Germinal center (tissue), 1 donor: ENCODE results near the gene ZNF593.

Experiments used
- DNase-seq: peaks from one replicate; pipeline ENCODE4 v3.0.0; 2012; ENCODE audit warnings: mixed read lengths, low spot score

Gene ZNF593

GRCh38 chr1:26169198-26169554 lies 532 bp upstream of the ZNF593 start:
- no peak for DNase-seq

GRCh38 chr1:26170472-26170821 lies 739 bp downstream of the ZNF593 start:
- no peak for DNase-seq

DNA sequence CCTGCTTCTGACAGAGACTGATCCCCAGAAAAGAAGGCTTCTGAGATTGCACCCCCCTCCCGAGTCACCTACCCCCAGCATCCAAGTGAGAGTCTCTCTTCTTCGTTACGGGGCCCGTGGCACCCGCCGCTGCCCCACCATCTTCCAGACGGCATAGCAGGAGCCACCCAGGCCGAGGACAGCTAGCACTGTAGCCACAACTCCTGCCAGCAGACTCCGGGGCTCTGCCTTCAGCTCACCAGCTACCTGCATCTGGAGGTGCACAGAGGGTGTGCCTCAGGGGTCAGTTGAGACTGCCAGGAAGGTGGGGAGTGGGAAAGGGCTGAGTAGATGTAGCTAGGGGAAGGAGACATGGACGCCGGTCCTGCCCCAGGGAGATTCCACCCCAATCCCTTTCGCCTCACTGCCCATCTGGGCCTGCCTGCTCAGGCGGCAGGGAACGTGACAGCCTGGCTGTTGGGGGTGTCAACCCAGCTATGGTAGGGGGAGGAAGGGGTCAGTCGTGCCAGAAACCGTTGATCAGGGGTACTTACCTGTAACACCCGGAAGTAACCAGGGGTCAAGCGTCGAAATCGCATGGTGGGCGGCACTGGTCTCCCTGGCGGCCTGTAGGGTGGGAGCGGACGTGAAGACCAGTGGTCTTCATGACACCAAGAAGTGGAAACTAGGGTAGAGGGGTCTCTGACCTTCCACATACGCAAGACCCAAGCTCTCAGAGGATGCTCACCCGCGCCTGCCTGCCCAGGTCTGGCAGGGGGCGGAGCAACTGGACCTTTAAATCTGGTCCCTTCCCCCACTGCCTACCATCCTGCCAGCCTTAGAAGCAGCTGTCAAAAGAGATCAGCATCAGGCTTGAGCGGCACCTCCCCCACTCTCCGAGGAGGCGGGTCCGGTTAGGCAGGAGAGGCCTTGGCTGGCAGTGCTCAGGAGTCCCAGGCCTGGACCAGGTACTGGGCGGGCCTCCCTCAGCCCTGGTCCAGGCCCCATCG lies 1.7 kb downstream of the ZNF593 start, which contains the start of gene ZNF593OS:
TSS of gene ZNF593OS (minus strand) at position 749 of the 989 bp plus-strand sequence. CDS start at position 578, 171 bp downstream.
- DNase-seq: no peak

GRCh38 chr1:26175346-26175745 lies 5.6 kb downstream of the ZNF593 start:
- no peak for DNase-seq

DNA sequence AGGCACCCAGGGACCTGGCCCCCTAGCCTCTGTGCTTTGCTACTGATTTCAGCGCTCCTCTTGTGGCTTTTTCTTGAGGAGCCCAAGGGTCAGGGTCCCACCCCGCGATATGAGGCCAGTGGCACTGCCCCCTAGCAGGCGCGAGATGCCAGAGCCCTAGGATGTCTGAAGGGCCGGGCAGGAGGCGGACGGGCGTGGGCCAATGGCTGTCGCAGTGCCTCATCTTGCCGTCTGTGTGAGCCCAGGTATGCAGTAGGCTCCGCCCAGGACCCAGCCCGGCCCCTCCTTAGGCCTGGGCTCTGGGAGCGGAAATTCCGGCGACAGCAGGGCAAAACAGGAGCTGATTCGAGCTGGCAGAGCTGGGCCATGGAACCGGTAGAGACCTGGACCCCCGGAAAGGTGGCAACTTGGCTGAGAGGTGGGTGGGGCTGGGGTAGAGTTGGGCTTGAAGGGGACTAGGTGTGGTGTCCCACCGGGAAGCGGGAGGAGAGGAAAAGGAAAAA lies 7.5 kb downstream of the ZNF593 start, which contains the start of gene CNKSR1:
TSS of gene CNKSR1 (plus strand) at position 310 of the 503 bp plus-strand sequence. CDS start at position 367, 57 bp downstream.
- DNase-seq: no peak

- DNase-seq: no peak
These were observed 10.3 kb downstream of the ZNF593 start for GRCh38 chr1:26180010-26180506.

DNA sequence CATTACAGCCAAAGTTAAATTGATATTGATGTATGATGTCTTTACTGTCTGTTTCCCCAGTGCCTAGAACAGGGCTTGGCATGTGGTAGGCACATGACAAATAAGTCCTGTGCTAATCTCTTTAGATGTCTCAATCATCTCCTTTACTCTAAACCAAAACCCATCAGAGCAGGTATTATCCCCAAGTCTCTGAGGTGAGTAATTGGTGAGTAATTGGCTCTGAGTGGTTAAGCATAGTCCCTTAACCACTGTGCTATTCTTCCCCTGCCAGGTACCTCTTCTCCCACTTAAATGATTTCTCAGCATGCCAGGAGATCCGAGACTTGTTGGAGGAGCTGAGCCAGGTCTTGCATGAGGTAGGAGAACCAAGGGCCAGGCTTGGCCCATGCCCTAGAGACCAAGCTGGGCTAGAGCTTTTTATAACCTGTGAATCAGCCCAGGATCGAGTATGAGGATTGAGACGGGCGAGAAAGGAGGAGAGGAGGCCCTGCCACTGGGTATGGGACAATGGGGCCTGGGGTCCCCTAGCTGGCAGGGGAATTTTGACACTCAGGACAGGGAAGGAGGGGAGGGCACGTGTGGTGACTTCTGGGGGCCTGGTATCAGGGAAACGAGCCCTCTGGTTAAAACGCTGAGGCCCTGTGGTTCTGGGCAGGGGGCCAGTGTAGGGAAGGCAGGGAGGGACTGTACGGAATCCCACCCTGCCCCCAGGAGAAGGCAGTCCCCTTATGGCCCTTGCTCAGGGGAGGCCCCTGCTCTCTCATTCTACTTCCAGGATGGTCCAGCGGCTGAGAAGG lies 12.1 kb downstream of the ZNF593 start:
- no peak for DNase-seq

DNA sequence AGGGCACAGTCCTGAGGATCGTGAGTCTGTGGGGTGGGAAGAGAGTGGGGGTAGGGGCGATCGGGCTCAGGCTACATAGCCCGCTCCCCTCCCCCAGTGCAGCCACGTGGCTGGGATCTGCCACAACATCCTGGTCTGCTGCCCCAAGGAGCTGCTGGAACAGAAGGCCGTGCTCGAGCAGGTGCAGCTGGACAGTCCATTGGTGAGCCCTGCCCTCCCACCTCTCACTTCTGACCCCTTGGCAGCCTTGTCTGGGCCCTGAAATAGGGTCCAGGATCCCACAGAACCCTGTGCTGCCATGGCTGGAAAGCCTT lies 12.6 kb downstream of the ZNF593 start:
- no peak for DNase-seq

GRCh38 chr1:26184086-26184485 lies 14.4 kb downstream of the ZNF593 start:
- DNase-seq: no peak

- DNase-seq: no peak
These were observed 15.2 kb downstream of the ZNF593 start for GRCh38 chr1:26184883-26185282.

DNA sequence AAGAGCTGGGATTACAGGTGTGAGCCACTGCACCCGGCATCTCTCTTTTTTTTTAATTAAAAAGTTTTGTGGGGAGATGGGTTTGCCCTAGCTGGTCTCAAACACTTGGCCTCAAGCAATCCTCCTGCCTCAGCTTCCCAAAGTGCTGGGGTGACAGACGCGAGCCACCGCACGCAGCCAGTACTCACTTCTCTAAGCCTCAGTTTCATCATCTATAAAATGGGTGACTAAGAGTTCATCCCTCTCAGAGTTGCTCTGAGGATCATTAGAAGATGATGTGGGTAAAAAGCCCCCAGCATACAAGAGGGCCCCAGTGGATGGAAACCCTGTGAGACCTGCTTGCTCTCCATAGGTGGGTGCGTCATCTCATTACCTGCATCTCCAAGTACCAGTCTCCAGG lies 18.2 kb downstream of the ZNF593 start:
- DNase-seq: no peak

- DNase-seq: no peak
These were observed 18.8 kb downstream of the ZNF593 start for GRCh38 chr1:26188477-26188876.

DNA sequence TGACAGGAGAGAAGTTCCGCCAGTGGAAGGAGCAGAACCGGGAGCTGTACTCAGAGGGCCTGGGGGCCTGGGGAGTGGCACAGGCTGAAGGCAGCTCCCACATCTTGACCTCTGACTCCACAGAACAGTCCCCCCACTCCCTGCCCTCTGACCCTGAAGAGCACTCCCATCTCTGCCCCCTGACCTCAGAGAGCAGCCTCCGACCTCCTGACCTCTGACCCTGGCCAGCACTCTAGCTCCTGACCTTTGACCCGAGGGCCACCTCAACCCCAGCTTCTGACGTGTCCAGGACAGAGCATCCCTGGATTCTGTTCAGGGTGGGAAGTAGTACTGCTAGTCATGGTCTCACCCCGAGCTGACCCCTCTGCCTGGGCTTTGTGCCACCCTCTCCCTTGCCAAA lies 19.6 kb downstream of the ZNF593 start:
- DNase-seq: no peak

GRCh38 chr1:26189751-26190275 lies 20.1 kb downstream of the ZNF593 start:
- no peak for DNase-seq

DNA sequence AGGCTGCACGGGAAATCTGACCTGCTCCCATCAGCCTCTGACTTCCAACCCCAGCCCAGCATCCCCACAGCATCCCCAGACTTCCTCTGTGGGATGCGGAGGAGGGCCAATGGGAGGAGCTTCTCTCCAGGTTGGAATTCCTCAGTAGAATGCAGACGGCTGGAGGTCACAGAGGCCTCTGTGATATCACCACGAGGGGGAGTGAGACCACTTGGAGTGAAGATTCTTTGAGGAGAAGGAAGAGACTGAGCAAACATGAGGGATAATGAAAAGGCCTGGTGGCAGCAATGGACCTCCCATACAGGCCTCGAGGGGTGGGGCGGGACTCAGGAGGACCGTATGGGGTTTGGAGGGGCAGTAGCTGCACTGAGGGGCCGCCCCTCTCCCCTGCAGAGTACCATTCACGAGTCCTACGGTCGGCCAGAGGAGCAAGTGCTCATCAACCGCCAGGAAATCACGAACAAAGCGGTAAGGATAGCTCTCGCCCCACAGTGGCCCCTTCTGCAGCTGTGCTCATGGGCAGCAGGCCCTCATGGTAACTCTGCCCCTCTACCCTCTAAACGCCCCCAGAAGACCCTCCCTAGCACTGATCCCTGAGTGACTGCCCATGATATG lies 20.8 kb downstream of the ZNF593 start, which contains the start of gene CATSPER4:
TSS of gene CATSPER4 (plus strand) at position 230 of the 615 bp plus-strand sequence. CDS start at position 256, 26 bp downstream.
- no peak for DNase-seq

DNA sequence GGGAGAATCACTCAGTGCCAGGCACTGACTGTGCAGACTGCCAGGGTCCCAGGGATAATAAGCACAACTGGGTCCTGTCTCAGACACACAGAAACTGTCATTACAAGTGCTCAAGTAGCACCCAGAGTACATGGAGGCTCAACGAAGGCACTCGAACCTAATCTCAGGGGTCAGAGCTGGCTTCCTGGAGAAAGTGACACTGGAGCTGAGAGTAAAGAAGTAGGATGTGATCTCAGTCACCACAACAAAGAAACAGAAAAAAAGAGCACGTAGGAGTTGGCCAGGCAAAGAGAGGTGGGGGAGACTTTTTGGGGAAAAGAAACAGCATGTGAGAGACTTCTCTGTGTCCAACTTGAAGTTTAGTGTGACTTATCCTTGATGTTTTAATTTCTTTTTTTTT lies 22.0 kb downstream of the ZNF593 start:
- DNase-seq: no peak

- DNase-seq: no peak
These were observed 26.1 kb downstream of the ZNF593 start for GRCh38 chr1:26195805-26196204.

GRCh38 chr1:26197301-26197700 lies 27.6 kb downstream of the ZNF593 start:
- DNase-seq: no peak

- DNase-seq: no peak
These were observed 28.1 kb downstream of the ZNF593 start for GRCh38 chr1:26197813-26198212.

DNA sequence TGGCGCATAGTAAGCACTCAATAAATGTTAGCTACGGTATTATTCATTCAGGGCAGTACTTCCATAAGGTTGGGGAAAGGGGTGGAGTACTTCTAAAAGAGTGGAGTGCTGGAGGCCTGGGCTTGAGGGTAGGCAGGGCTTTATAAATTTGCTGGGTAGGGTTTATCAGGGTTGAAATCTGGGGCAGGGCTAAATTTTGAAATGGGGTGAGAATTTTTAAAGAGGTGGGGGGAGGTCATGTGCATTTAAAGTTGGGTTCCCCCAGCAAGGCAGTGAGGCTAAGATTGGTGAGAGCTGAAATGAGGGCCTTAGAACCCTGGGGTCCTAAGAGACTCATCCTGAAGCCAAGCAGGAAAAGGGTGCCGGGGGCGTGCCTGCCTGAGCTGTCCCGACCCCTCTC lies 30.7 kb downstream of the ZNF593 start:
- no peak for DNase-seq

GRCh38 chr1:26203642-26204318 lies 34.1 kb downstream of the ZNF593 start:
- DNase-seq: no peak
